ENCODE measurements around the gene XDH.

GRCh38 chr2:31322371-31322770 lies 92.2 kb downstream of the XDH start:
- TF ChIP-seq CTCF (conservative IDR thresholded peaks at IDR 0.05) (no peak), EZH2 (IDR thresholded peaks at IDR 0.05; ENCODE audit: low read depth) (no peak)
